ENCODE results near the gene CALU.

CALU gene

DNA sequence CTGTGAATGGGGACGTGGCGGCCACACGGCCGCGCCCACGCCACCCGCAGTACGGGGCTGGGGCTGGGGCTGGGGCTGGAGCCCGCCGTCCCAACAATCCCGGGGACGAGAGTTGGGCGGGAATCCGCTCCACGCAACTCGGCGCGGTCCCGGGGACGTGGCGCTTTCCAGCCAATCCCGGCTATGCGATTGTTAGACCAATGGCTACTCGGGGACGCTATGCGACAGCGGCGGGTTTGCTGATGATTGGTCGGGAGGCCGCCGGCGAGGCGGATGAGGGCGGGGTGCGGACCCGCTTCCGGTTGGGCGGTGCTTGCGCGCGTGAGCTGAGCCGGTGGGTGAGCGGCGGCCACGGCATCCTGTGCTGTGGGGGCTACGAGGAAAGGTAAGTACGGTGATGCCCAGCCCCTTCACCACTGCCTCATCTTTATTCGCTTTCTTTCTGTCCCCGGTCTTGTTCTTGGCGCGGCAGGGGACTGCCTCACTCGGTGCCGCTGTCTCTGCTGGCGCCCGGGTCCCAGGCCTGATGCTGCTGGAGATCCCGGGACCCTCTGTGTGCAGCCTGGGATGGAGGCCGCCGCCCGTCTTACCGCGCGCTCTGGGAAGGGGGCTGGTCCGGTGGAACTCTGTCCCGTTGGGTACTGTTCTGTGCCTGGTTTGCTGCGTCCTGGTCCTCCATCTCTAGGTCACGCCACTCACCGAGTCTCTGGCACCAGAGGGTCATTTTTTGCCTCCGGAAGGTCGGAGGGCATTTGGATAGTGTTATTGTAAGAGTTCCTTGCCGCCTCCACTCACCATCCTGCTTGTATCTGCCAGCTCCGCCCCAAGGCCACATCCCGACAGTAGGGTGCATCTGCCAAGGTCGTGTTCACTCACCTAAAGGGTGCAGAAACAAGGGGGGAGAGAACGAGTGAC lies at the start of gene CALU:
CALU (plus strand) TSS at position 312 of the 915 bp plus-strand sequence. CDS start 9,225 bp downstream, outside the sequence.
- peak; percentile 95 for FAIRE-seq

DNA sequence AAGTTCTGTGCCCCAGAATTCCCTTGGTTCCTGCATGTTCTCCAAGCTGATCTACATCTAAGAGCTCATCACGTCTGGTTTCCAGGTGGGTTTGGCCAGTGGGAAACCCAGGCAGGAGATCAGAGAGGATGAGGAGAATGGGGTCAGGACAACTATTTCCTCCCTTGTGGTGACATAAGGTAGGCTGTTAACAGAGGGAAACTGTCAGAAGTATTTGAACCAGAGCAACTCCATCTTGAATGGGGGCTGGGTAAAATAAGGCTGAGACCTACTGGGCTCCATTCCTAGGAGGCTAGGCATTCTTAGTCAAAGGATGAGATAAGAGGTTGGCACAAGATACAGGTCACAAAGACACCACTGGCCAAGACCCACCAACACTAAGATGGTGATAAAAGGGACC lies 47.9 kb upstream of the CALU start:
- no peak for FAIRE-seq

DNA sequence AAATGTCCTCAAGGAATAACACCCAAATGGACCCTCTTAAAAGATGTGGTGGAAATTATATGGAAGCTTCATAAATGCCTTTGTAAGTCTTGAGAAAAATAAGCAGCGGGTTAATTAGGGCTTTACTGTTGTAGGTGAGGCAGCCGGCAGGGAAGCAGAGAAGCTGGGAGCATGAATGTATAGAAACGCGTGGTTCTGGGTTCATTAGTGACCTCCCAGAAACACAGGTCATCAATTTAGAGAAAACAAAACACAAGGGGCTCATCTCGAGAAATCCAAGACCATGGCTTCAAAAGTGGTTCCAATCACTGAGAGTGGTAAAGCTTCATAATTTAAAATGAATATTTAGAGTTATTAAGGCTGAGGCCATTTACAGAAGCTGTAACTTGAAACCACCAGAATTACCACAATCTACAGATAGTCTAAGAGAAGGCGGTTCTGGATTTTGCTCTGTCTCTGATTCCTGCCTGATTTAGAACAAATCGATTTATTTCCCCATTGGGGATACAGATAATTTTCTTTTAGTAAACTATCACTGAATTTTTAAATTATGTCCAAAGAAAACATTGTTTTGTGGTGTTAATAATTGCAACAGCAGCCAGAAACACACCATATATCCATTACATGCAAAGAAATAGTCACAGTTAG lies 46.4 kb upstream of the CALU start:
- no peak for FAIRE-seq

DNA sequence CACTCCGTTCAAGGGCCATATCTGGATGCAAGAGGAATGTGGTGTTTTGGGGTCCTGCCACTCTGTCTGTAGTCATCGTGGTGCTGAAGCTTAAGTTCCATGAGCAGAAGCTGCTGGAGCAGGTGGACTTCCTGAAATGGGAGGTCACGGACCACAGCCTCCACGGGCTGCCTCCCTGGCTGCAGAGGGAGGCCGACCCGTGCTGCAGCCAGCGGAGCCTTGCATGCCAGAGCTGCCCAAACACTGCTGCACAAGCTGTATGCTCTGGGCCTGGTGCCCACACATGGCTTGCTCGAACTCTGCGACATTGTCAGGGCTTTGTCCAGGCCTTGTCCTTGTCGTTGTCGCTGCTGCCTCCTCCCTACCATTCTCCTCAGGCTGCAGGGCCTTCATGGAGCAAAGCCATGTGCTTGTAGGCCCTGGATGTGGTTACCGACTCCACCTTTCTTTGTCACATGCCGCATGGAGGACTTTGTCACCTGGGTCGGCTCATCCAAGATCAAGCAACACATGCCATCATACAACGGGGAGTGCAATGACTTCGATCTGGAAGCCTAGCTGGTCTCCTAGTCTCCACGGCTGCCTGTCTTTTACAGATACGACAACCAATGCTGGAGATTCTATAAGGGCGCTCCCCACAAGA lies 45.7 kb upstream of the CALU start:
- no peak for FAIRE-seq

DNA sequence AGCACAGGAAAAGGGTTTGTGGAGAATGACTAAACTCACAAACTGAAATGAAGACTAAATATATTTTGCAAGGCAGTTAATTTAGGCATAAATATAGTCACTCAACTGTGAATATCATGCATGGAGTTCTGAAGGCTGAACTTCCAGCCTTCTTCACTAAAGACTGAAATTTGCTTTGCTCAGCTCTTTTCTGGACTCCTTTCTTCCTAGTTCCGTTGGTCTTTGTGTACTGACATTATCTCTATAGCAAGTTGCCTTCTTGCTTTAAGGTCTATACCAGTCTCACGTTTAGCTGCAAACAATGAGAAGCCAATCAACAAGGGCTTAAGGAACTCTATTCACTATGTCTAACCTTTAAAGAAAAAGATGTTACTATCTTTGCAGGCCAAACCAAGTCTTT lies 44.4 kb upstream of the CALU start:
- FAIRE-seq = no peak

DNA sequence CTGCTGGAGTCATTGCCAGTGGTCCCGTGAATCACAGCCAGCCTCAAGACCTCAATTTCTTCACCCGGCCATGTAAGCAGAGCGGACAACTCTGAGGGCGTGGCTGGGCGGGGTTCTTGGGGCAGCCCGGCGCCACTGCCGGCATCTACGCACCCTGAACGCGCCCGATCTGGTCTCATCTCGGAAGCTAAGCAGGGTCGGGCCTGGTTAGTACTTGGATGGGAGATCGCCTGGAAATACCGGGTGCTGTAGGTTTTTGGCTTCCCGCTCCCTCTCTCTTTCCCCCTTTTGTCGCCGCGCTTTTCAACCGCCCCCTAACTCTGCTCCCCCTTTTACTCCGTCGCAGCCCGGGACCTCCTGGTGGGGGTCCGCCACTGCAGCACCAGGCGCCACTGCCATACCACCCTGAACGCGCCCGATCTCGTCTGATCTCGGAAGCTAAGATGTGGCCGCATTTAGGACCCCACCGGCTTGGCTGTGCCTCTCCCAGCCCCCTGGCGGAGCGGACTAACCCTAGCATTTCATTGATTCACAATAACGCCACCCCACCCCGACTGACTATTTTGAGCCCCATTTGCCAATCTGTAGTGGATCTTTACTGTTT lies 41.8 kb upstream of the CALU start:
- no peak for FAIRE-seq

DNA sequence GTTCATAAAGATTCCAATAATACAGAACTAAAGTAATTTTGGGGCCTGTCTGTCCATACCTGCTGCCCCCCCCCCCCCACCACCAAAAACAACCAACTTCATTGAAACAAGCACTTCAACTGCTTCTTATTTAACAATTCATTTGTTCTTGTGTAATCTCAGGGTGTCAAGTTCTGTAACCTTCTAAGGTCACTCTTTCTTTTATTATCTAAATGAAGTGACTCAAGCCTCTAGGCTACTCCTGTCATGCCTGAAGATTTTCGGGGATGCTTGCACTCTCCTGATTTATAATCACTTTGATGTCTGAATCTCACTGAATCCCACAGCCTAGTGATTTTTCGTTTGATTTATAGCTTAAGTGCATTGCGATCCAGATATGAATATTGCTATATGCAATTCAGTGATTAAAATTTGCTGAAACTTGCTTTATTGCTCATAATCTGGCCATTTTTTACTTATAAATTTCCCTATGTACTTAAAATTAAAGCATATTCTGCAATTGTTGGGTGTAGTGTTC lies 39.9 kb upstream of the CALU start:
- FAIRE-seq = no peak

DNA sequence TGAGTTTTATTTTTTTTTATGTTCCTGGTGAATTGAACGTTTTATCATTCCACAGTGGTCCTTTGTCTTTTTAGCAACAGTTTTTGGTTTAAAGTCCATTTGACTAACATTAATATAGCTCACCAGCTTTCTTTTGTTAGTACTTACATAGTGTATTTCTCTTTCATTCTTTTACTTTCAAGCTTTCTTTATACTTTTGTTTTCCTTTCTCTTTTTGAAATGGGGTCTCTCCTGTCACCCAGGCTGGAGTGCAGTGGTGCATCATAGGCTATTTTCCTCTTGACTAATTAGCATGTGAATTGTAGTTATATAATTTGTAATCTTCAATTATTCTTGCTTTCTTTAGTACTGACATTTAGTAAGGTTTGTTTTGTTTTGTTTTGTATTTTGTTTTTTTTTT lies 39.3 kb upstream of the CALU start:
- no peak for FAIRE-seq

DNA sequence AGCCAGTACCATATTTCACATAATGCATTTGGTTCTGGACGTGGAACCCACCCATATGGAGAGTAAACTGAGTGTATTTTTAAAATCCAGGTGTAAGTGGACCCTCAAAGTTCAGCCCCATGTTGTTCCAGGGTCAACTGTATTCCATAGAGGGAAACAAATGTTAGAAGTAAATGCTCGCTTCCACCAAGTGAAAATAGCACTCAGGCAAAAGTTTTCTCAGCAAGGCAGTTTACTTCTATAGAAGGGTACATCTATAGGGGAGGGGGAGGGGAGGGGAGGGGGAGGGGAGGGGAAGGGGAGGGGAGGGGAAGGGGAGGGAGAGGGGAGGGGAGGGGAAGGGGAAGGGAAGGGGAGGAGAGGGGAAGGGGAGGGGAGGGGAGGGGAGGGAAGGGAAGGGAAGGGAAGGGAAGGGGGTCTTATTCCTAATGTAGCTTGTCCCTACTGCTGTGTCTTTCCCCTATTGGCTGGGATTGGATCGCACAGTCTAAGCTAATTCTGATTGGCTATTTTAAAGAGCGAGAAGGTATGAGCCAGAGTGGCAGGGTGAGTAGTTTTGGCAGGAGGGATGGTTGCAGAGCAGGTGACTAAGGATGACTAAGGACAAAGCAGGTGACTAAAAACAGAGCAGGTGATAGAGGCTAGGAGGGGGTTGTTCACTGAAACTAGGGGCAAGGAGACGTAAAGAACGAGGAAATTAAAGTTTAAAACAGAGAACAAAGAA lies 37.9 kb upstream of the CALU start:
- no peak for FAIRE-seq

DNA sequence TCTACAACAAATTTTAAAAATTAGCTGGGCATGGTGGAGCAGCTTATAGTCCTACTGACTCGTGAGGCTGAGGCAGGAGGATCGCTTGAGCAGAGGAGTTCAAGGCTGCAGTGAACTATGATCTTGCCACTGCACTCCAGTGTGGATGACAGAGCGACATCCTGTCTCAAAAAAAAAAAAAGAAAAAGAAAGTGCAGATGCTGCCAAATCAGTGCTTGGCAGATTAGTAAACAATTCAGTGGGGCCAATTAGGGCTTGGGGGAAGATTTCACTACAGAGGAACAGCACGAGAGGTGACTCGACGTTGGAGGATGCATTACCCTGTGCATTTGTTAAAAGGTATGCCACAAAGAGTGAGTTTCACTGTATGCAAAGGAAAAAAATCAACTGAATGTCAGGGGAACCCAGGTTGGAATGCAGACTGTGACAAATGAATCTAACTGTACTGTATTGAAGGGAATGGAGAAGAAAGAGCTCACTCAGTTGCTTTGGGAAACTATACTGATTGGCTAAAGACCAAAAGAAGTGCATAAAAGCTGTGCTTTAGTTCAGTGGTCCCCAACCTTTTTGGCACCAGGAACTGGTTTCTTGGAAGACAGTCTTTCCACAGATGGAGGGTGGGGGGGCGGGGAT lies 35.4 kb upstream of the CALU start:
- FAIRE-seq = no peak

DNA sequence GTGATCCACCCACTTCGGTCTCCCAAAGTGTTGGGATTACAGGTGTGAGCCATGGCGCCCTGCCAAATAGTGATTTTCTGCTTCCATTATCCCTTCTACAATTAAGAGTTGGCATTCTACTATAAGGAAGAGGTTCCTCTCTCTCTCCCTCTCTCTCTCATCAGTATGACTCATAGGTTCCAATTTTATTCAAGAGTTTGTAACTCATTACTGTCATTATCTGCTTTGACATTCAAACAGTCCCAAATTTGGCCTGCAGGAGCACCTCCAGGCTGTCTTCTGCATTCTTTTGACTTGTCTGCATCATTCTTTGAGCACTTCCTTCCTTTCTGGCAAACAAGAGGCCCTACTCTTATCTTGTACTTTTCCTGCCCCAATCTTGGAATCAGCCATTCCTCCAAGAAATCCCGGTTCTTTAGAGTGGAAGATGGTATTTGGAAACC lies 33.2 kb upstream of the CALU start:
- FAIRE-seq = no peak

DNA sequence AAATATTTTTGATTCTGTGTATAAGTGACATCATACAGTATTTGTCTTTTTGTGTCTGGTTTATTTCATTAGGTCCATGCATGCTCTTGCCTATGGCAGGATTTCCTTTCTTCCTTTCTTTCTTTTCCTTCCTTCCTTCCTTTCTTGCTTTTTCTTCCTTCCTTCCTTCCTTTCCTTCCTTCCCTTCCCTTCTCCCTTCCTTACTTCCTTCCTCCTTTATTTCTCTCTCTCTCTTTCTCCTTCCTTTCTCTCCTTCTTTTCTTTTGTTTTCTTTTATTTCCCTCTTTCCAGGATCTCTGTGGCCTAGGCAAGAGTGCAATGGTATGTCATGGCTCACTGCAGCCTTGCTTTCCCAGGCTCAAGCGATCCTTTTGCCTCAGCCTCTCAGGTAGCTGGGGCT lies 31.4 kb upstream of the CALU start:
- no peak for FAIRE-seq

DNA sequence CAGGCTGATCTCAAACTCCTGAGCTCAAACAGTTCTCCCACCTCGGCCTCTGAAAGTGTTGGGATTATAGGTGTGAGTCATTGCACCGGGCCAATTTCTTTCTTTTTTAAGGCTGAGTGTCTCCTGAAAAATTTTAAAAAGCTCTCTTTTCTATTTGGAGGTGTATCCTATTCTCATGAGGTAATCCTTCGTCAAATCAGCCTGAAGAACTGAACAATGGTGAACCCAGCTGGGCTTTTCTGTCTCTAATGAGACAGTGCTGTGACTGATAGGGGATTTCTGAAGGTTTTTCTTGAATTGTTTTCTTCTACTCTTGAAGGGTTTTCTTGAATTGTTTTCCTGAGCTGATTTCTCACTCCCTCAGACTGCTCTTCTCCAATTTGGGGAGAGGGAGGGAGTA lies 30.9 kb upstream of the CALU start:
- FAIRE-seq = no peak

DNA sequence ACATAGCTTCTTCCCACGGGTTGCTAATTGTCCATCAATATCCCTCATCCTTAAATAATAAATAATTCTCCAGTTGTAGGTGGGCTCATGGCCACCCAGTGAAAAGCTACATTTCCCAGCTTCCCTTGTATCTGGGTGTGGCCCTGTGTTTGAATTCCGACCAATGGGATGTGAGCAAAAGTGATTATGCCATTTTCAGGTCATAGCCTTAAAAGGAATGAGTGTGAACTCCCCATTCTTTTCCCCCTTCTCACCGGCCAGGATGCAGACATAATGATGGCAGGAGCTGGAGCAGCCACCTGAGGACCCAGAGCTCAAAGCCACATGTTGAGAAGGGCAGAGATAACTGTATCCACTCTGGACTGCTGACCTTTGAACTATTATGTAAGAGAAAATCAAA lies 30.3 kb upstream of the CALU start:
- no peak for FAIRE-seq

DNA sequence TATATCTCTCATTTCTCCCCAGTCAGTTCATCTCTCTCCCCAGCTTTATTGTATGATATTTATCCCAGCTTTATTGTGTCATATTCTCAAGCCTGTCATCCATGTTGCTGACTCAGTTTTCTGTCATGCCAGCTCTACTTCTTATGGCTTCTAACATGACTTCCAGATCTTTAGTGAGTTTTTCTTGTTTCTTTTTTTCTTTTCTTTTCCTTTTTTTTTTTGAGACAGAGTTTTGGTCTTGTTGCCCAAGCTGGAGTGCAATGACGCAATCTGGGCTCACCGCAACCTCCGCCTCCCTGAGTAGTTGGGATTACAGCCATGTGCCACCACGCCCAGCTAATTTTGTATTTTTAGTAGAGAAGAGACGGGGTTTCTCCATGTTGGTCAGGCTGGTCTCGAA lies 28.7 kb upstream of the CALU start:
- FAIRE-seq = no peak

DNA sequence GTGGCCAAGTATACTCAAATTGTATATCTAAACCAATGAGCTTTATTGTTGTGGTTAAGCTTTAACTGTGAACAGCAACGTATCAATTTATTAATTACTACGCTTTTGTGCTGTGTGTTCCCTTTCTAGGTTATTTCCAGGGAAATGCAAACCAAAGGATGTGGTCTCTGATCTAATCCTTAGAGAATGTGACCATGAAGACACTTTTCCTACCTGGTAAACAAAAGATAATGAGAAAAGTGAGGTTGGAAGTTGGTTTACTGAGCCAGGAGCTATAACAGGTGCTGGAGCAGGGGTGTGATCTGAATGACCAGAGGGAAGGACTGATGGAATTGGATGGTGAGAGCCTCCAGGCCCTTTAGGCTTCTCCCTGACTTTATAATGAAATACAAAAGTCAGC lies 25.4 kb upstream of the CALU start:
- FAIRE-seq = no peak

DNA sequence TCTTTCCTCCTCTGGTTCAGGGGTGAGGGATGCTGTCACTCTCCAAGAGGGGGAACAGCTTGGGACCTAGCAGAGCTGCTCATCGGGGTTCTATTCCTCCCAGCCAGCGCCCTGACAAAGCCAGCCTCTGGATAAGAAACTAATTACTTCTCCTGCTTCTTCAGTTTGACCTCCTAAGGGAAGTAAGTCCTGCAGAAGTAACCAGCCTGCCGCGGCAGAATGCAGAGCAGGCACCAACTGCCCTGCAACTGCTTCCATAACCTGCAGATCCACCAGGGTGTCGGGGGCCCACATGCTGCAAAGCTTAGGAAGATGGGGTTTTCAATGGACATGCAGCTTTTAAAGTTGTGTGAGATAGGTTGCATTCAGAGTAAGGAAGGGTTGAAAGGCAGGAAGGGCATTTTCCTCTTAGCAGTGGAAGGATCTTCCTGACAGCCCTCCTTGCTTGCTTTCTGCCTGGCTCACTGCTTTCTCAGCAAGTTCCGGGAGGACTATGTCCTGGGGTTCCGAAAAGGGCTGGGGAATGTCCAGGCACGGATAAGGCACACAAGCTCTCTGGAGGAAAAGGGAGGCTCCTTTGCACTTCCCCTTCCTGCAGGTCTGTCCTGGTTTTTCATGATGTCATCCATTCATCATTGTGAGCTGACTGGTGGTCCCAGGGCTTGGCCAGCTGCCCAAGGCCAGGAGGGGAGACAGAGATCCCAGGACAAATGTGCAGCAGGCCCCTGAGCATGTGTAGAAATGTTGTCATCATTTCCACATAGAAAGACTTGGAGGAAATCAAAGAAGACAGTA lies 24.3 kb upstream of the CALU start:
- FAIRE-seq = no peak

DNA sequence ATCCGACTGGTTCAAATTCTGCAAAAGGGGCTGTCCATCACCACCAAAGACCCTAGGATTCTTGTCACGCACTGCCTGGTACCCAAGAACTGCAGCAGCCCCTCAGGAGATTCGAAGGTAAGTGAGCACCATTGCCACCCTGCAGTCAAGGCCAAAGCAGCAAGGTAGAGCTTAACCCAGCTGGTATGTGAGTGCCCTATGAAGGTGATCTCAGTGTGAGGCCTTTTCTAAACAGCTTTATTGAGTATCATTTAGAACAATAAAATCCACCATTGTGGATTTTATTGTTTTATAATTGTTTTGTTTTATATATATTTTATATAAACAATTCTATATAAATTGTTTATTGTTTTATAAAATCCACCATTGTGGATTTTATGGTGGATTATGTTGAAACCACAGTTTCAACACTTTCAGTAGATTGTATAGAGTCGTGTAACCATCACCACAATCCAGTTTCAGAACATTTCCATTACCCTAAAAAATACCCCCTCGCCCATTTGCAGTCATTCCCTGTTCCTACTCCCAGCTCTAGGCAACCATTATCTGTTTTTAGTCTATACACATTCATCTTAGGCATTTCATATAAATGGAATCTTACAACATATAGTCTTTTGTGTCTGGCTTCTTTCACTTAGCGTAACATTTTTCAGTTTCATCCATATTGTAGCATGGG lies 20.1 kb upstream of the CALU start:
- FAIRE-seq = peak; percentile 9

DNA sequence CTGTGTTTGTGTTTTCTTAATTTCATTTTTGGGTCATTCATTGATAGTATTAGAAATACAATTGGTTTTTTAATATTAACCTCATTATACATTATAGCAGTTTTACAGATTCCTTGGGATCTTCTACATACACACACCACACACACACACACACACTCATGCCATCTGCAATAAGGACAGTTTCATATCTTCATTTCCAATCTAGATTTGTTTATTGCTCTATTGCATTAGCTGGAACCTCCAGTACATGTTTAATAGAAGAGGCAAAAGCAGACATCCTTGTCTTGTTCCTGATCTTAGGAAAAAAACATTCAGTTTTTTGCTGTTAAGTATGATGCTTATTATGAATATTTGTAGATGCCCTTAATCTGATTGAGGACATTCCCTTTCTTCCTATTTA lies 17.8 kb upstream of the CALU start:
- FAIRE-seq = no peak

DNA sequence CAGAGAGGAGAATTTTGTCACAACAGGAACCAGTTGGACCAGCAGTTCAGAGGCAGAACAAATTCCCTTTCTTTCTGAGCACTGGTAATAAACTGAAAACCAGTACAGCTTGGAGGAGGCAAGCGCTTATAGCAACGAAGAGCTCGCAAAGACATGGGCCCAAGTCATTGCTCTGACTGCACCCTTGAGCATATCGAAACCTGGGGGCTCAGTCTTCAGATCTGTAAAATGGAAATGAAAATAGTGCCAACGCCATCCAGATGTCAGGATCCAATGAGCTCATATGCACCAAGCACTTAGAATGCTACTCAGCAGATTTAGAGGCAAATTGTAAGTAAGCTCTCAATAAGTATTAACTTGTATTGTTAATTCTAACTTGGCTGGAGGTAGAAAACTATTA lies 14.4 kb upstream of the CALU start:
- no peak for FAIRE-seq

DNA sequence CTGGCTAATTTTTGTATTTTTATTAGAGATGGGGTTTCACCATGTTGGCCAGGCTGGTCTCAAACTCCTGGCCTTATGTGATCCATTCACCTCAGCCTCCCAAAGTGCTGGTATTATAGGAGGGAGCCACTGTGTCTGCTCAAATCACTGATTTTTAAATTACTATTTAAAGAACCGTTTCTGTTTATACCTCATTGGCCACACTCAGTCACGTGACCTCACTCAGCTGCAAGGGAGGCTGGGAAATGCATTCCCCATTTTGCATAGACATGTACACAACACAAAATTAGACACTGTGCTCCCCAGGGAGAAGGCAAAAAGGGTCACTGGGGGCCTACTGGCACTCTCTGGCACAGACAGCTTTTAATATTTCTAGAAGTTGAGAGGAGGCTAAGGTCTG lies 13.6 kb upstream of the CALU start:
- FAIRE-seq = no peak
